ENCODE results near the gene LTBP2.
A peak's percentile ranks its signal among the peaks of the same experiment; 100 is the strongest.

LTBP2 gene

GRCh38 chr14:74587363-74587707 lies 24.7 kb downstream of the LTBP2 start:
- DNase-seq, result no peak

DNA sequence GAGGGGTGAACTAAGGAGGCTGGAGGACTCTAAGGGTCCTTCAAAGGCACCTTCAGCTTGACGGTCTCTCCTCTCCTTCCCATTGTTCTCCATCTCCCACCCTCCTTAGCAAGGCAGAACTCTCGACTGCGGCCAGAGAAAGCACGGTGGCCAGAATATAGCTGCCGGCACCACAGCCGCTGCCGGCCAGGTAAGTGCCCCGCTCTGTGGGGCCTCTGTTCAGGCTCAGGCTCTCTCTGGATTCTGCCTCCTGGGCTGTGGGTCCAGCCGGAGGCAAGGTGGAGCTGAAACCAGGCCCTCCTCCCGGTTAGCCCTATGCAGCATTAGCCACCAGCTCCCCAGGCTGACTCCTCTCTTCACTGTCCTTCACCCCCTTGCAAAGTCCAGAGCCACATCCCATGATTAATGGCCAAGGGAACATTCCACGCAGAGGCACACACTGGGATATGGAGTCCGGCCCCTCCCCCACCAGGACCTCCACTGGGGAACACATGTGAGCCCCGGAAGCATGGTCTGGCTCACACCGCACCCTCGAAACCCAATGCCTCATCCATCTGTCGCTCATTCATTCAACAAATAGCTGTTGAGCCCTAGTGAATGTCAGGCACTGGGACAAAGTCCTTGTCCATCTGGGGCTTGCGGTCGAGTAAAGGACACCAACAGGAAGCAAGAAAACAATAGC lies 25.2 kb downstream of the LTBP2 start:
- no peak for DNase-seq

DNA sequence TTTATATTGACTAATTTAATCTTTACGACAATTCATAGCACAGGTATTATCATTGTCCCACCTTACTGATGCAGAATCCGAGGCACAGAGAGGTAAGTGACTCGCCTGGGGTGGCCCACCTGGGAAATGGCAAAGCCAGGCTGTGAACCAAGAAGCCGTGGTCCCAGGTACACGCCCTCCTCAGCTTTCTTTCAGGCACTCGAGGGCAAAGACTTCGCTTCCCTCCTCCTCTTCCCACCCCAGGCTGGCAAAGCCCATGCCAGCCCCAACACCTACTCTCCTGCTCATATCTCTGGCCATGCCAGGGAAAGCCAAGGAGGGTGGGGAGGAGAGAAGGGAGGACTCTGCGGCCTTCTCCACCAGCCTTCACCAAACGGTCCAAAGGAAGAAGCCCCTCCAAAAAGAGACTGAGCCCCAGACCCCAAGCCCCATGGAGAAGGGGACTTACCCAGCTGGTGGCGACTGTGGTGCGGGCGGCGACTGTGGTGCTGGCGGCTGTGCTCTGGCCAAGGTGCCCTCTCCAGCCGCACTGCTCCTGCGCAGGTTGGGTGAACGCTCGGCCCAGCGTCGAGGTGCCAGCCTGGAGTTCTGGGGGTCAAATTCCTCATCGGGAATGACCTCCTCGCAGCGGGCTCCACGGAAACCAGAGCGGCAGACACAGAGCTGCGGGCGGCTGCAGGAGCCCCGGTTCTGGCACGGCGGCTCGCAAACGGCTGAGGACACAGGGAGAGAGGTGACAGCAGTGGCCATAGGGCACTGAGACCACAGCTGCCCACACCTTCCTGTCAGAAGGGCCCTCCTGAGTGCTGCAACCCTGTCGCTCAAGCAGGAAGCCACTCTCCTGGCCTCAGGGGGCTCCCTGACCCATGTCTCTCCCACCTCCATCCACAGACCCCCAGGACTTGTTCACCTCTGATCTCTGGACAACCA lies 26.4 kb downstream of the LTBP2 start:
- no peak for DNase-seq

DNA sequence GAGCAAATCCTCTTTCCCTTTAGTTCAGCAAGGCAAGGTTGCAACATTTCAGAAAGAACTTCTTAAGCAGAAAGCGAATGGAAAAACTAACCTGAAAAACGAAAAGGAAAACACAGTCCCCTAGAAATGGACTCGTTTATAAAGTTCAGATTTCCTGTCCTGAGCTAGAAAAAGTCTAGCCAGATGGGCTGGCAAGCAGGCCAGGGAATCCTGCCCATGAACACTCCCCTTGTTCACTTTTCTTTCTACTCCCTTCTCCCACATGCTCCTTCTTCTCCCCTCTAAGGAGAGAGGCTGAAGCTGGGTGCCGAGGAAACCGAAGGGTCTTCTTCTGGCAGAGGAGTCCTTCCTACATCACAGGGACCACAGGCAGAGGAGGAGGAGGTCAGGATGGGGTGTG lies 27.1 kb downstream of the LTBP2 start:
- DNase-seq, result no peak

DNA sequence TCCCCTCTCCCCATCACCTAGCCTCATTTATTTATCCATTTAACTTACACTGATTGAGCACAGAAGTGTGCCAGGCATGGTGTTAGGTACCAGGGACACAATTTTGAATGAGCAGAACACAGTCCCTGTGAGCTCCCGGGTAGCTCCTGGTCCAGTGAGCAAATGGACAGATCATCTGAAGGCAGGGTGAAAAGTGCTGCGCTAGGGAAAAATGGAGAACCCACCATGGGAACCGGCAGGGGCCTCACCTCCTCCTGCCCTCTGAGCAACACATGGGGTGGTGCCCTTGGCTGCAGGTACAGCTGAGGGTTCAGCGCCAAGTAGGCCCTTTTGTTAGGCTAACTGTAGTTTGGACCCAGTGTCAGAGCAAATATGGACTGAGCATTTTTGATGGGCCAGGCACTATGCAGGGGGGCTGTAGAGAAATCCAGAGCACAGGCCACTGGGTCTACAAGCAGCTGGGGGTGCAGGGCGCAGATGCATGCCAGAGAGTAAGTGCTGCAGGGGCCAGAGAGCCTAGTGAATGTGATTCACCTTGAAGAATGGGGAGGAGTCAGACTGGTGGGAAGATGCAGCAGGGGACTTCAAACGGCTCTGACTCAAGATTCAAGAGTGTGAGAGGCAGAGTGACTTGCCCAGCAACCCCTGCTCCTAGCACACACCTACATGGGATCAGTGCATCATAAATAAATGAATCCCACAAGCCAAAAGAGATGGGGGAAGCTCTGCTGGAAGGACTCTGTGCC lies 28.2 kb downstream of the LTBP2 start:
- DNase-seq, result no peak

DNA sequence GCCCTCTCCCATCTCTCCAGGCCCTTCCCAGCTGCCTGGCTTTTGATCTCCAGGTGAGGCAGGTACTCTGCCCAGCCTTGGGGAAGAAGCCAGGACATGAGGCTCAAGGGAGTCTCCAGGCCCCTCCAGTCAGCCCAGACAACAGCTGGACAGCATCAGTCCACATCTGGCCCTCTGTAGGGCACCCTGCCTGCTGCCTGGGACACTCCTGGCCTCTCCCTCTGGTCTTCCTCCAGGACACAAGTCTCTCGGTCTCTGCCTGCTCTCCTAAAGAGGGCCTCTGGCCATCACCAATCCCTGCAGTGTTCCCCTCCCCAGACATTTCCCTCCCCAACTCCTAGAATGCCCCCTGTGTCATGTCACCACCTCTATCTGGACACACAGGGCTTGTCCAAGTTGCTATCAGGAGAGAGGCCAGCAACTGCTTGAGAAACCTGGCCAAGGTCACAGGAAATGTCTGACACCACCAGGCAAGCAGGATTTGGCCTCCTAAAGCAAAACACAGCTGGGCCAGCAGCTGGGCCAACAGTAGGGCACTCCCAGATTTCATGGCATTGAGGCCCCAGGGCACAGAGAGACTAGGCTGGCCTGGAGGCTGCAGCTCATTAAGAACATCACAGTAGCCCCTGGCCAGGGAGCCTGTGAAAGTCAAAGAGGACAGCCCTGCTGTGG lies 29.0 kb downstream of the LTBP2 start:
- no peak for DNase-seq

DNA sequence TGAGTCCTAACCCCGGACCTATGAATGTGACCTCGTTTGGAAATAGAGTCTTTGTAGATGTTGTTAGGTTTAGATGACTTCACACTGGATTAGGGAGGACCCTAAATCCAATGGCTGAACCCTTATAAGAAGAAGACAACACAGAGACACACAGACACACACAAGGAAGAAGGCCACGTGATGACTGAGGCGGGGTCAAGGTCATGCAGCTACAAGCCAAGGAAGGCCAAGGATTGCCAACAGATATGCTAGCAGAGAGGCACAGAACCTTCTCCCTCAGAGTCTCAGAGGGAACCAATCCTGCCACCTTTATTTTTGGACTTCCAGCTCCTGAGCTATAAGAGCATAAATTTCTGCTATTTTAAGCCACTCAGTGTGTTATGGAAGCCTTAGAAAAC lies 31.8 kb downstream of the LTBP2 start:
- DNase-seq, result no peak

- no peak for DNase-seq
Measured at GRCh38 chr14:74579447-74580274, 32.4 kb downstream of the LTBP2 start.

GRCh38 chr14:74578479-74578878 lies 33.6 kb downstream of the LTBP2 start:
- no peak for DNase-seq

DNA sequence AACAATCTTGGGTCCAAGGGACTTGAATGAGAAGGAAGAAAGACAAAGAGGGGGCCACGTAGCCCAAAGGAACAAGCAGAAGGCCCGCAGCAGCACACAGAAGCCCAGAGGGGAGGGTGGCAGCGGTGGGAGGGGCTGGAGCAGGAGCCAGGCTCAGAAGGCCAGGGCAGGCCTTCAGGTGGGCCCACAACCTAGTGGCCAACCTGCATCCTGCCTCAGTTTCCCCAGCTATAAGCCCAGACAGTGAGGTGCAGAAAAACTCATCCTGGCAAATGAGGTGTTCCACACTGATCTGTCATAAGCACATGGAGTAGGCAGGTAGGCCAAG lies 34.1 kb downstream of the LTBP2 start:
- no peak for DNase-seq

- no peak for DNase-seq
Measured at GRCh38 chr14:74577247-74577947, 34.6 kb downstream of the LTBP2 start.

- no peak for DNase-seq
Measured at GRCh38 chr14:74575936-74576335, 36.1 kb downstream of the LTBP2 start.

GRCh38 chr14:74575507-74575906 lies 36.5 kb downstream of the LTBP2 start:
- no peak for DNase-seq

DNA sequence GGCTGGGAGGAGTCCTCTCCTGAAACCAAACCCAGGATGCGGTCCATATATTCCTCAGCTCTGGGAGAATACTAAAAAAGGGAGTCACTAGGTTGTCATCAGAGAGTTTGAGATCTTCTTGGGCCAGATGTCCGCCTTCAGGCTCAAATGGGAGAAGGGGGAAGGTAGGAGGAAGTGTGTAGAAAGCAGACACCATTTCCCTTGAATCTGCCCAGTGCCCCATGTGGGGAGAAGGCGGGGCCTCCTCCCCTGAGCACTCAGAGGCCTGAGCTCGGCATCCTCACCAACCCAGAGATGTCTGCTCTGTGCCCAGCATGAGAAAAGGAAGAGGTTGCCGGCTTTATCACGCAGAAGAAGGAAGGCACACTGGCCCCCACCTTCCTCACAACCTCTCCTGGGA lies 37.3 kb downstream of the LTBP2 start:
- no peak for DNase-seq

DNA sequence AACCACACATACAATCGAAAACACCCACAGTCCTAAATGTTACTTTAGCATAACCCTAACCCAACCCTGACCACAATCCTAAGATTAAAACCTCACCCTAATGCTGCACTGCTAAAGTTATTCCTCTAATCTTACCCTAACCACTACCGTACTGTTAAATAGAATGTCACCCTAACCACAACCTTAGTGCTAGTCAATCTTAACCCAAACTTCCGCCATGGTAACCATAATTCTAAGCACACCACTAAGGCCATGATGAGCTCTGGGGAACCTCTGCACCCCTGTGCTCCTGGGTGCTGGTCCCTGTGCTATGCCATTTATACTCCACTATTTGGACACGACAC lies 38.0 kb downstream of the LTBP2 start:
- DNase-seq, result no peak

- DNase-seq, result no peak
Measured at GRCh38 chr14:74573421-74574089, 38.5 kb downstream of the LTBP2 start.

GRCh38 chr14:74572726-74573301 lies 39.2 kb downstream of the LTBP2 start:
- no peak for DNase-seq

GRCh38 chr14:74571901-74572725 lies 39.9 kb downstream of the LTBP2 start:
- peak; percentile 23 for DNase-seq

- no peak for DNase-seq
Measured at GRCh38 chr14:74571441-74571841, 40.6 kb downstream of the LTBP2 start.

GRCh38 chr14:74570696-74571095 lies 41.3 kb downstream of the LTBP2 start:
- no peak for DNase-seq

Data from NCI-H1105 treated with DMSO at 0.1 percent for 48 hours (cell line).